HFF-Myc (cell line): Measurements from ENCODE around the gene POFUT1.

Experiments used
- DNase-seq: peaks from one replicate; pipeline ENCODE4 v3.0.0-alpha.2; 2011; ENCODE audit warnings: low read depth; ENCODE audit errors: extremely low read depth
- H3K4me3 ChIP-seq: replicated peaks from 2 replicates; pipeline ENCODE4 v1.5.1; 2011; ENCODE audit warnings: low read depth, mild to moderate bottlenecking, control low read depth, low read length
- CTCF ChIP-seq: IDR thresholded peaks from 2 replicates; pipeline ENCODE4 v1.5.1; 2012; ENCODE audit warnings: mild to moderate bottlenecking, low read depth, low read length, control low read depth; ENCODE audit errors: missing control alignments

Gene POFUT1

GRCh38 chr20:32208499-32209154, 947 bp downstream of the POFUT1 start:
- DNase-seq: no peak
- TF ChIP-seq CTCF: no peak

GRCh38 chr20:32209850-32210605, 2.3 kb downstream of the POFUT1 start:
- no peak overlapping the region for H3K4me3 ChIP-seq
- DNase-seq: no peak

More at GRCh38 chr20:32208499-32209154, 947 bp downstream of the POFUT1 start:
- peak overlapping the region; percentile 93 for H3K4me3 ChIP-seq

GRCh38 chr20:32213870-32214269, 6.2 kb downstream of the POFUT1 start:
- DNase-seq: no peak

More at GRCh38 chr20:32209850-32210605, 2.3 kb downstream of the POFUT1 start:
- no peak for TF ChIP-seq CTCF

GRCh38 chr20:32215147-32215546, 7.5 kb downstream of the POFUT1 start:
- no peak overlapping the region for H3K4me3 ChIP-seq
- TF ChIP-seq CTCF: no peak
- no peak for DNase-seq

More at GRCh38 chr20:32213870-32214269, 6.2 kb downstream of the POFUT1 start:
- TF ChIP-seq CTCF: no peak
- H3K4me3 ChIP-seq: no peak overlapping the region

GRCh38 chr20:32215729-32216128, 8.0 kb downstream of the POFUT1 start:
- DNase-seq: no peak
- no peak for TF ChIP-seq CTCF
- no peak overlapping the region for H3K4me3 ChIP-seq

- no peak overlapping the region for H3K4me3 ChIP-seq
- no peak for TF ChIP-seq CTCF
- no peak for DNase-seq
Measured at GRCh38 chr20:32216179-32217142, 8.8 kb downstream of the POFUT1 start.
